DMS114 treated with DMSO at 0.1 percent for 48 hours (cell line): ENCODE data around the gene STXBP5.

Experiments used
- DNase-seq: peaks from one replicate; lab custom pipeline; 2025; ENCODE audit not compliant: unreplicated experiment; lab: John Stamatoyannopoulos, UW

STXBP5 gene

DNA sequence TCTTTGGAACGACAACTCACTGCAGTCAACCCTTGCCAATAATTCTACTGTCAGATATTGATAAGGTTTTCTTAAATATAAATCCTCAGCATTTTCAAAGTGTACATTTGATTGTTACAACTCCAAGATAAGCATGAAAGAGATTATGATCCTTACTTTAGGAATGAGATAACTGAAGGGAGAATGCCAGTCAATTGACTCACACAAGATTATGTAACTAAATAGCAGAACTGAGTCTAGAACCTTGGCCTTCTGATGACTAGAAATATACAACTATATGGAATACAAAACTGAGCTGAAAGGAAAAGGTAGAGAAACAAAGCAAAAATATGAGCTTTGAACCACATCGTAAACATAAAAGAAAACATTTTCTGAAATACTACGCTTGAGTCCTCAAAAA is 26.9 kb upstream of the STXBP5 start:
- no peak for DNase-seq

DNA sequence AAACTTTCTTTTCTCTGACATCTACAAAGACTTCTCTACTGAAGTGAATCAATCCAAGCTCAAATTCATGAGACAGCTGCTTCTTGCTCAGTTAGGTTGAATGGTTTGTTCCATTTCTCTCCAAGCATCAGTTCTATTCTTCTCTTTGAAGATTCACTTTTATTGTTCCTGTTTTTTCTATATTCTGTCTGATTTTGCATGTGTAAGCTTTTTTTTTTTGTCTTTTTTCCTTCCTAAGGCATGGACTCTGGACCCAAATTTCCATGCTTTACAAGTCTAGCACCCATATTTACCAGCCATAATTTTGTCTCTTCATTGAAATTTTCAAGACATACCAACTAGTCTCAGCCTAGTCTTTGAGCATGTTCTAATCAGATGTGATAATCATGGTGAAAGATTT is 25.9 kb upstream of the STXBP5 start:
- no peak for DNase-seq

DNA sequence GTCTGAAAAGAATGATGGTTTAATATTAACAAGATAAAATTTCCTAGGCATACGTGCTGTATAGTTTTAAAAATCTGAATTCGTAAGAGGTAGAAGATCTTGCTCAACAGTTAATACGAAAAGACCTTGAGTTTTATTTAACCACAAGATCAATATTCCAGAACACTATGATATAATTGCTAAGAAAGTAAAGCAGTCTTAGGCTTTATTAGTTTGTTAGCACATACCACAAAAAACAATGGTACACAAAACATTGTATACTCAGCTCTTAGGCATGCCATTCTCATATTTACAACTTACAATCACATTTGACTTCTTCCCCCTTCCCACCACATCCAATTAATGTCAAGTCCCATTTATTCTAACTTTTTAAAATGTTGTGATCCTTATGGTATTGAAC is 24.4 kb upstream of the STXBP5 start:
- DNase-seq: no peak

DNA sequence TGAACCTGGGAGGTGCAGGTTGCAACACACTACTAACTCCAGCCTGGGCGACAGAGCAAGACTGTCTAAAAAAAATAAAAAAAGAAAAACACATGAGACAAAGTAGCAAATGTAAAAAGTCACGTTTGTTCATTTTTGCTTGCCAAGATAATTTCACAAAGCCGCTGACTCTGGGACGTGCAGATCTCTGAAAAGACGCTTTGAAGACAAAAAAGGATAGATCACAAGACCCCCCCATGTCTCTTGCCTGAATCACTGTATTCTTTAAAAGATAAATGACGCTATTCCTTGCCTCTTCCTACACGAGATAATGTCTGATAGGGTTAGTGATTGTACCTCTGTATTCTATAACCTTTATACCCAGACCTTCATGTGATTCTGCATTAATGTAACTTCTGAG is 23.3 kb upstream of the STXBP5 start:
- no peak for DNase-seq

DNA sequence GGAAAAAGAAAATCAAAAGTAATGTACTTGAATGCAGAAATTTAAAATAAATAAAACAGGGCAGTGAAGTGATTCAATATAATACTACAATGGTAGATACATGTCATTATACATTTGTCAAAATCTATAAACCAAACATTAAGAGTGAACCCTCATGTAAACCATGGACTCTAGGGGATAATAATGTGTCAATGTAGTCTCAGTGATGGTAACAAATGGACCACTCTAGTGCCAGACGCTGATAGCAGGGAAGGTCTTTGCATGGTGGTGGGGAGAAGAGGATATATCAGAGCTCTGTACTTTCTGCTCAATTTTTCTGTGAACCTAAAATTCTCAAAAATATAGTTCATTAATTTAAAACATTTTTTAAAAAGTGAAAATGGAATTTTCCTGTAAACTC is 19.8 kb upstream of the STXBP5 start:
- DNase-seq: no peak

DNA sequence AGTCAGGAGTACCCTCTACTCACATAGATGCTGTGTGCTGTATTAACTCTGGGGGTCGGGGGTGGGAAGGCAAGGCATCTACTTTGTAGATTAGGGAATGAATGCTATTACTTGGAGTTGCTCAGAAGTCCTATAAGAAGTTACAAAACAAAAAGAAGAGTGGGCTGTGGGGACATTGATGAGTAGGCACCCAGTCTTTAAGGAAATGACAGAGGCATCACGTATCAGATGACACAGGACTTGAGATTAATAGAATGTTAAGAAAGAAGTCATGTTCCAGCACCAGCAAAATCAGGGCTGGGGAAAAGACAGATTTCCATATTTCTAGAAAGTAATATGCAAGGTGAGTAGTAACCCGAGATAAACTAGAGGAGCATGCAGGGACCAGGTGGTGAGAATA is 19.0 kb upstream of the STXBP5 start:
- DNase-seq: no peak

DNA sequence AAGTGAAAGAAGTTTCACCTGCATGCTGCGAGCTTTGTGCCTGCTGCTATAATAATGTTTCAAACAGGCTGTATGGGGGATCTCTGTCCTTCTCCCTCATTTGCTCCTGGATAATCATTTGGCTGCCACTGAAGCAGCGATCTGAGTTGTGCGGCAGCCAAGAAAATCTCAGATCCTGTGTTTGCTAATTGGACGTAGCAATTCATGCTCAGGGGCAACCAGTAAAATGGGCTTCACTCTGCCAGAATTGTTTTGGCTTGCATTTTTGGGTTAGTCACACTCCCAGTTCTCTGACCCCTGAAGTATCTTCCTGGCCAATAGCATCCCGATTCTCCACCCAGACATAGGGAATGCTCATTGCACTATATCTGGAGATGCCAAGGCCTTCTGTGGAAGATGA is 13.7 kb upstream of the STXBP5 start:
- DNase-seq: no peak

DNA sequence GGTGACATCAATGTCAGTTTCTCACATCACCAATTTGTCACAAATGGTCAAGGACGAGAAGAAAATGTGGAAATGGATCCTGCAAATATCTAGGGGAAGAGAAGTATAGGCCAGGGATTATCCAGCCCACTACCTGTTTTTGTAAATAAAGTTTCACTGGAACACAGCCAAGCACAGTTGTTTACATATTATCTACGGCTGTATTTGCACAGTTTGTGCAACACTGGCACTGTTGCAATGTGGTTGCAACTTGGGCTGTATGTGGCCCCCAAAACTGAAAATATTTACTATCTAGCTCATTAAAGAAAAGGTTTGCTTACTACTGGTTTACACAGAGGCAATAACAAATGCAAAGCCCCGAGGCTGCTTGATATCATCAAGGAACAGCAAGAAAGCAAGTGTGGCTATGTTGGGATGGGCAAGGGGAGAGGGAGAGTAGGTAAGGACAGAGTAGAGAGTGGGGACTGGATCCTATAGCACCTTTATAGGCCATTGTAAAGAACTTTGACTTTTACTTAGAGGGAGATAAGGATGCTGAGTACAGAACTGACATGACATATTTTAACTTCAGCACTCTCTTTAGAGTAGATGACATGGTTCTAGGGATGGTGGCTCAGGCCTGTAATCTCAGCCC is 11.8 kb upstream of the STXBP5 start:
- DNase-seq: no peak

DNA sequence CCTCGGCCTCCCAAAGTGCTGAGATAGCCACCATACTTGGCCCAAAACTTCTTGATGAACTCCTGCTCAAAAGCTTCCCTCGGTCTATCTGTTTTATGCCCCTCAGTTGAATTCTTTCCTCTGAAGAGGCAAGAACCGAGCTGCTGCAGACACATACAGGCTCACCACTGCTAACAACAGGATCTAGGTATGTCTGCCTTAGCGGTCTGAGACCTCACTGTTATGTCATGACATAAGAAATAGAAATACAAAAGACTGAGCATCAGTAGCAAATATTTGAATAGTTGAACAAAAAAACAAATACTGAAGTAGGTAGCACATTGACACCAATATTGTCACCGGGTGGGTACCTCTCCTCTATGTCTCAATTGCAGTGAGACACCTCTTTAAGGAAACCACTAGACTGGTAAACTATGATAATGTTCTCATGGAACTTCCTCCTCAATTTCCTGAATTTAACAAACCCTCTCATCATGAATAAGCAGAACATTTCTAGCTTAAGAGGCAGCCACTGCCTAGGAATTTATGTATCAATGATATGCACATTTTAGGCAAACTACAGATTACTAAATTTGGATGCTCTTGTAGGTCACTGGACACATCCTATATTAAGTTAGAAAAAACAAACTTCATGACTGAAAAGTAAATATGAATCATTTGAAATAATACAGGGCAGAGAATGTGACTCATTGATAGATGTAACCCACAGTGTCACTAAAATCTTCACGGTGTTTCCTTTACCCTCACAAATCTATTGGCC is 9.4 kb upstream of the STXBP5 start:
- no peak for DNase-seq

DNA sequence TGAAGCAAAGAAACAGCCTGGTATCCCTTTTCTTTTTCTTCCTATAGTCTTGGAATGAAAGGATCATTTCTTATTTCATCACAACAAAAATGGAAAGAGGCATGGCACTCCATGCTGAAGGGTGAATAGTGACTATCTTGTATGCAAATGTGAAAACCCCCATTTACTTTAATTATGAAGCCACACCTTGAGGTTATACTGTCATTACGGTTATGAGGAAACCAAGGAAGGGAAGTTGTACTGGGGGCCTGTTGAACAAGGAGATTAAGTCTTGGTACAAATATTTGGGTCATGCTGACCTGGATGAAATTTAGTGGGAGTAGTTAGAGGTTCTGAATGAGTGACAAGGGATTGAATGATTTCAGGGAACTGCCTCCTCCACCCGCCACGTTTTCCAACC is 8.7 kb upstream of the STXBP5 start:
- DNase-seq: no peak

DNA sequence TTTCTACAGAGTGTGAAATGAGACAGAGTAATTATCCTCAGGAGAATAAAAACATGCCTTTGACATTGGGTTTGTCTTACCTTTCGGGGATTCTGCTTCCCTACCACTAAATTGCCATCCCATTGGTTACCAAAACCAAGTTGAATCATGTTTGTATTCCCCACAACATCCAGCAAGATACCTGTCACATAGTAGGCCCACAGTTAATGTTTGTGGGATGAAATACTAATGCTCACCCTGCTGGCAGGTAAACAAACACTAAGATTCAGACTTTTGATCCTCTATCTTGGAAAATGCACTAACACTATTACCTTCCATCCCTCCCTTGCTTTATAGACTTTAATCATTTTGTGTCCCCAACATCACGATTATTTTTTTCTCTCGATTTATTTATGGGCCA is 8.2 kb upstream of the STXBP5 start:
- no peak for DNase-seq

DNA sequence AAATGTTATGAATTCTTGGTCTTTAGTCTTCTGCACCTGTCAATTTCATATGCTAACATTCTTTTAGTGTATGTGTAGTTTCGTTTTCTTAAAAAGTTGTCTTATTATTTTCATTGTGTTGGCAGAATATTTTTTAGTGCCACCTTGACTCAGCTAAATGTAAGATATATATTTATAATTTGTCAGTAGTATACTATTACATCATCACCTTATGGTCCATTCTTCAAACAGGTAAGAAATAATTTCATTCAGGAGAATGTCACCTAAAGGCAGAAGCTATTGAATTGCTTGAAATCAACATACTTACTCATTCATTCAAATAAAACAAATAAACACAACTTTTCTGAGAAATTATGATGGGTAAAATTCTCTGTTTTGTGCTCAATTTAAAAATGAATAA is 3.5 kb upstream of the STXBP5 start:
- no peak for DNase-seq

DNA sequence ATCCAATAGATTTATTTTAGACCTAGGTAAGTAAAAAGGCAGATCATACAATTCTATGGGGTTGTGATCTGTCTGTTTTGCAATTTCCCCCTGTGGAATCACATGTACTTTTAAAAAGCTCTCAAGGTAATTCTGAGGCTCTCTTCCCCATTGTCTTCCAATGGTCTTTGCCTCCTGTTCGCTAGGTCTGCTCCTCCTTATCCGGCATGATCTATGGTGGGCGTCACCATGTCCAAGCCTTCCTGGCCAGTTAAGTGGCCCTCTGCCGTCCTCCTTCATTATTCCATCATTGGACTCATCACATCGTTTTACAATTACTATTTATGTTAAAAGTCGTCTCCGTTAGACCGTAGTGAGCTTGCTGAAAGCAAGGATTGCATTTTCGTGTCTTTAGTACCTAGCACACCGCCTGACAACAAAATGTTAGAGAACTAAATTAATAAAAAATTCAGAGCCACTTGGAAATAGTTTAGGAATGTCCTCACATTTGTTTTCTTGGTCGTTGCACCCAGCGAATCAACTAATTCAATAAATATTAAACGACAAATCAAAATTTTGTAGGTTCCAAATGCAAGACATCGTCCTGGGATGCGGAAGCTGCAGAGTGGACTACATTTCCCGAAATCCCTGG is 2.2 kb upstream of the STXBP5 start:
- peak; percentile 44 for DNase-seq

DNA sequence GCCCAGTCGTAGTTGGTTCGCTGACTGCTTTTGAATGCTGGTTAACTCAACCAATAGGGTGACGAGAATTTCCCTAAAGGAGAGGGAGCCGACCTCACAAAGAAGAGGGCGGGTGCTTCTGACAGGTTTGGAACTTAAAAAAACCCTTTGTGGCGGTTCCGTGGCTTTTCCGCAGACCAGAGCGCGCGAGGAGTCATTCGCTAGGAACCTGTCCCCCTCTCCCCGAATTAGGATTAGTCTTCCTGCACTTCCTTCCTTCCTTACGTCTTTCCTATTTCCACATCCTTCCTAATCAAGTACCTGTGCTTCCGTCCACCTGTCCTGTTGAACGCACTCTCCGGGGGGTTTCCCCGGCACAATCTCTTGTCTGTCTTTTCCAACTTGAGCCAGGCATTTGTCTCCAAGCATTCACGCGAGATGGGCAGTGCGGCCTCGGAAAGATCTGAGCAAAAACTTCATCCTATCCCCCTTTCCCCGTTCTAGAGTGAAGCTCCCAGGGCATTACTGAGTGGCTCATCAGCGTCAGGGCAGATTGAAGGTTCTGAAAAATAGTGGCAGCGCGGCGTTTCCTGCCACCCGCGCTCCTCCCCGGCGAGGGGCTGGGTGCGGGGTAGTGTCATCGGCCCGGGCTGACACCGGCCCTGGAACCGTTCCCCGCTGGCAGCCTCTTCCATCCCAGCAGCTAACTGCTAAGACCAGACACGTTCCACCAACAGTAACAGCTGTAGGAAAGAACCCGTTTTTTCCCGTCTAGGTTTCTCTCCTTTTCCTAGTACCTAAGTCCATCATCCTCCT is 1.5 kb upstream of the STXBP5 start:
- DNase-seq: peak; percentile 81

DNA sequence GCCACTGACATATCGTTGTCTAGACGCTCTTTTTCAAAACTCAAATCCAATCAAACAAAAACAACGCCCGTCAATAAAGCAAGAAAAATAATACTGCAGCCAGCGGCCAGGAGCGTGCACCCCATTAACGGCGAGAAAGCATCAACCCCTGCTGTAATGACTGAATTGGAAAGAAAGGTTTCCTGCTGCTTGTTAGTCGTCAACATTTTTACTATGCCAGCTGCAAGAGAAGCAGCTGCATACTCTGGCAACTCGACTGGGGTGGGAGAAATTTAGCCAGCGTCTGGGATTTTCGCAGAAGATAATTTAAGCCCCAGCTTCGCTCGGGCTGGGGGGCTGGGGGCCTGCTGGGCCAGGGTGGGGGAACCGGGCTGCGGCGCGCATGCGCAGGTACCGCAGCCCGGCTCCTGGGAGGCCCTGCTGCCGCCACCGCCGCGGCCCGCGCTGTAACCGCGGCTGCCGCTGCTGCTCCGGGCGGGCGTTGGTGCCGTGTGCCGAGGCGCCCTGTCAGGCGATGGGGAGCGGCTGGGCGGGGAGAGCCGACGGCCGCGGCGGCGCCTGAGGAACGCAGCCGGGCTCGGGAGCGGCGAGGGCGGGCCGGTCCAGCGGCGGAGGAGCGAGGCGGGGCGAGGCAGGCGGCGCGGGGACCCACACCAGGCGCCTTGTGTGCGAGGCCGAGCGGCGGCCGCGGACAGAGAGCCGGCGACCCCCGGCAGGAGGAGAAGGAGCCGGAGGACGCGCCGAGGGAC is 732 bp upstream of the STXBP5 start:
- DNase-seq: peak; percentile 7

DNA sequence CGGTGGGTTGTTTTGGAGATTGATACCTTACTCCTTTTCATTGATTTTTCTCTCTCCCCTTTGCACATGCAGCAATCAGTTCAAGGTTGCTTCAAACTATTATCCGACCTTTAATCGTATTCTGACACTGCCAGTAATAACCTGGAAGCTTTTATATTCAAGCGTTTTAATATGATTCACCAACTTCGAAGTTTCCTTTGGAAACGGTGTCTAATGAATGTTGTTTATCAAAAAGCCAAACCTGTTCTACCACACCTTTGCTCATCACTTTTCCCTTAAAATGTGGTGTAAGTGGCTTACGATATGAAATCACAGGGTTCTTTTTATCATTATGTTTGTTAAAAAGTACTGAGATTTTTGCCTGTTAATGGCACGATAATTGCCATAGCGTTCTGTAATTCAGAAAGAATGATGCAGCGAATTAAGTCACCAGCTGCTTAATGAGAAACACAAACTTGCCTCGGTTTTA is 660 bp downstream of the STXBP5 start:
- no peak for DNase-seq

DNA sequence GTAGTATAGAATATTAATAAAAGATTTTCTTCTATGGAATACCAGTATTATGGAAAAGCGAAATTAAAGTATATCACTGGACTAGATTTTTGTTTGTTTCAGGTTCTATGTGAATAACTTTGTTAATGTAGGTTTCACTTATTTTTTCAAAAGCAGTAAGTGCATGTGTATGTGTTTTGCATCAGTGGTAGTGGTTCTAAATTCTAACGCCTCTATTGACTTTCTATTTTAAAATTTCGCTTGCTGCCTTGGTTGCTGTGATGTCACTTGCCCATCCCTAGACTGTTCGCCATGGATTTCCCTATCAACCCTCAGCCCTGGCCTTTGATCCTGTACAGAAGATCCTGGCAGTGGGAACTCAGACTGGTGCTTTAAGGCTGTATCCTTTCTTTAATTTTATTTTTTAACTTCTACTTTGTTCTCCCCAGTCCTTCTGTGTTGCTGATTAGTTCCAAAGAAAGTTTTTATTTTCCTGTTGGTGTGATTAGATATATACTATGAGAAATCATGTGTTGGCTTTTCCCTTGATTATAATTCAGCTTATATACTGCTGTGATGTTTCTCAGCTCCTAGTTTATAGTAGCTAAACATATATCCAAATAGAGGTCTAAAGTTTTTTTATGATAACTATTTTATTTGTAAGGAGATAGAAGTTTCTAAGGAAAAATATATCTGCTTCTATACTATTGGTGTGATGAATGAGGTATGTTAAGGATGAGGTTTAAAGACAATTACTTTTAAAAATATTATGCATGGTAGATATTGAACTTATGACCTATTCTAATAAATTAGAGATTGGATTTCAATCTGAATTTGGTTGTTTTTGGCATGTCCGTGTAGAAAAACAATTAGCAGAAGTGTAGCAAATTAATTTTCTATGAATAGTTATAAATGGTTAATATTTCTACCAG is 1.7 kb downstream of the STXBP5 start:
- DNase-seq: no peak

DNA sequence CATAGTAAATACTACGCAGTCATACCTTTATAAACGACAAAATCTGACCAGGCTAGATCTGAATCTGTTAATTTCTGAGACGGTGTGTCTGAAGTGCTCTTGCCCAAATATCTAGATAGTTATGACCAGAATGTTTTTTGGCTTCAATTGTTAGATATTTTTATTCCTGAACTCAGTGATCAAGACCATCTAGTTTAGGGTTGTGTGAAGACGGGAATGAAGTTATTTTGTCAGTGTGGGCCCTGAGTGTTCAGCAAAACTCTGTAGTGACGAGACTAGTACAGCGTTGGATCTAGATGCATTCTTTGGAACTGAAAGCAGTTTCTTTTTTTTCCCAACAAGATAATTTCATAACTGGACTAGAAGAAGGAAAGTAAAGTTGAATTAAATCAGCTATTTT is 3.1 kb downstream of the STXBP5 start:
- no peak for DNase-seq

DNA sequence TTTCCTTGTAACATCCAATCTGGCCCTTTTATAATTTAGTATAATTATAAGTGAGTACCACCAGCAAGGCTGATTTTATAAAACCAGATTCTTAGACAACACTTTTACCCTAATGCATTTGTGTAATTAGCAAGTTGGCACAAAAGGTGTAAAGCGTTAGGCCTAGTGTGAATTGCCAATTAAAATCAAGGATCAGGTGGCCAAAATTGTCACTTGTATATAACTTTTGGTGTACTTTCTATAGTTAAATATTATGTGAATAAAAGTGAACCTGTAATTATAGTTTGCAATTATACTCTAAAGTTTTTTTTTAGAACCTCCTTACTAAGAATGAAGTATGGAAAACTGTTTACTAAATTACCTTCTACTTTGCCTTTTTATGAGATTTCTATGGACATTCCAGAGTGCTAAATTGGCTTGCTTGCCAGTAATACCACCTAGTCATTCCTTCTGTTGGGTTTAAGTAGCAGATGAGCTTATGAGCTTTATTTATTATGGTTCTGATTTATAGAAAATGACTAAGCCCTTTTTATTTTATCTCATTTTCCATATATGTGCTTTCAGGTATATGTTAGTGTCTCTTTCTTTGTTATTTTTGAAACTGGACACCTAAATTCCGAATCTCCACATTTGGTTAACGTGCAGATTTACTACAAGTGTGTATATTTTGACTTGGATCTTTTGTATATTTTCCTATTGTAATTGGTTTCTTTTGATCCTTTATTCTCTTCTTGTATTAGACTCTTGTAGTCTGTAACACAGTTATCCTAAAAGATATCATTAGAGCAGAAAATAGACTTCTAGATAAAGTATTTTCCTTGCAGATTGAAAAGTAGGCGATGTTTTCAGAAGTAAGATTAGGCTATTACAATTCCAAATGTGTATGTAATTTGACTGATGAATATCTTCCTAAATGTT is 3.9 kb downstream of the STXBP5 start:
- DNase-seq: no peak
